Heart right ventricle (tissue), 16 donors: Measurements from ENCODE around the gene ZNF658. TPM values are rescaled to one million over a fixed set of nuclear protein-coding genes. Genes with fewer than 3 reads are reported as not detected.
"Not testable (repeated sequence)": the region's sequence is repeated elsewhere in the genome, so short reads cannot be mapped to it uniquely, and the experiment has no call there.

ENCODE experiments used
- ATAC-seq, 8 donors: fragments of 200-7000 bp; cut with Tn5 transposase; one replicate each; pipeline ENCODE4 v1.9.1; 2020; ENCODE audit warnings: mild to moderate bottlenecking in 8 of 8, moderate library complexity in 8 of 8, moderate number of reproducible peaks in 1 of 8
- DNase-seq, 2 donors: peaks; one replicate each; pipeline ENCODE4 v3.0.0-alpha.2; 2020
- H3K27ac ChIP-seq, 10 donors: fragments of 200-600 bp; sonication (generic) in 2 of 10; one replicate each; pipeline versions ENCODE4 v1.5.0 to v1.8.0; 2020 to 2022; ENCODE audit warnings: mild to moderate bottlenecking in 3 of 10
- H3K27me3 ChIP-seq, 7 donors: fragments of 200-600 bp; one replicate each; pipeline ENCODE4 v1.8.0; 2021 to 2022; ENCODE audit warnings: mild to moderate bottlenecking in 2 of 7
- H3K36me3 ChIP-seq, 9 donors: fragments of 200-600 bp; sonication (generic) in 1 of 9; one replicate each; pipeline versions ENCODE4 v1.5.0 to v1.8.0; 2020 to 2022; ENCODE audit warnings: mild to moderate bottlenecking in 2 of 9
- H3K4me1 ChIP-seq, 9 donors: fragments of 200-600 bp; sonication (generic) in 1 of 9; one replicate each; pipeline versions ENCODE4 v1.5.0 to v1.8.0; 2020 to 2022; ENCODE audit warnings: mild to moderate bottlenecking in 4 of 9
- H3K4me3 ChIP-seq, 10 donors: fragments of 200-600 bp; sonication (generic) in 2 of 10; one replicate each; pipeline versions ENCODE4 v1.5.0 to v1.8.0; 2020 to 2022; ENCODE audit warnings: mild to moderate bottlenecking in 7 of 10, moderate library complexity in 2 of 10
- H3K9me3 ChIP-seq, 11 donors: fragments of 200-600 bp in 10 of 11; sonication (generic) in 2 of 11; one replicate each; pipeline versions ENCODE4 v1.5.0 to v1.8.0; 2013 to 2022; ENCODE audit warnings: mild to moderate bottlenecking in 2 of 11, control low read depth in 1 of 11, moderate library complexity in 1 of 11
- WGBS, 2 donors: extraction: QIAGEN DNeasy Blood & Tissue Kit; methylation state at CpG; one replicate each; pipeline ENCODE4 v1.1.7; 2013; ENCODE audit warnings: inconsistent platforms in 1 of 2; 5-methylcytosine and 5-hydroxymethylcytosine counted together
- intact Hi-C, 10 donors: fragments of 100-400 bp; cut with DNase I; formaldehyde crosslinking; loops; one replicate each; pipeline versions ENCODE4 v1.11.1 to v1.14.2; 2022
- long read RNA-seq, 3 donors: library from polyadenylated mRNA; unstranded; transcript quantifications; one replicate each; pipeline ENCODE4 v2.0.0, GENCODE V29; 2020 to 2021
- polyA plus RNA-seq, 2 donors: library from polyadenylated mRNA; stranded (reverse); fragments of 200-250 nt; gene quantifications; one replicate each; pipeline ENCODE4 v1.2.3, GENCODE V29; 2013
- total RNA-seq, 10 donors: library from RNA; stranded (reverse); fragmentation: NEBNext Ultra II Directional in 3 of 10; extraction: Animal tissue kit (Norgen Biotek cat#: 25700) in 3 of 10; gene quantifications; one replicate each; pipeline versions ENCODE4 v1.2.1 to v1.2.4, GENCODE V29; 2021 to 2023
- donor health status: Arrhythmogenic right ventricular cardiomyopathy.
- donor health status: ischemic (EF 13 %, LVEDD 7.1; RV severe dilation, severe dysfunction).
- donor health status: healthy with polysubstance abuse.
- donor health status: DM: no; HTN: yes; CAD: no.
- donor health status: DM: no; HTN: no; CAD: no.
- donor health status: ischemic (EF 25% LVEDD 6.9; RV normal size, moderate dysfunction).
- donor health status: ischemic (EF 25% LVEDD 5.7; RV mildly dilated, moderate dysfunction).
- donor health status: healthy.
- donor health status: DM: yes; HTN: yes; CAD: no.
- donor health status: Ischemic cardiomyopathy.
- donor health status: ischemic (EF 35%, LVEDD 5.7; RV mildly dilated, moderate dysfunction).
- donor health status: nonischemic (EF 11% LVEDD 7.7; RV severe dilation, severe dysfunction).
- donor health status: DM: yes; HTN: yes; CAD: no.
- donor health status: PGD.
- donor health status: ischemic (EF 29% LVEDD 5.4; RV normal size, mild dysfunction).
- donor health status: nonischemic (EF 23%, LVEDD 6.1; RV moderate dilation, normal function).

The ZNF658 gene
- total RNA-seq (10 to 100 TPM in 2 of 10 donors, 1 to 10 TPM in 8; 4.3 to 12.2 (median 7.2) TPM), polyA plus RNA-seq (1 to 10 TPM; 1.1 to 3.3 TPM)
- long read RNA-seq, donor 1, full-length matches to known transcripts = 1 of 6 reads
- long read RNA-seq, donor 1, partial matches to known transcripts = 1 of 6 reads
- long read RNA-seq, donor 1, other reads (novel, unspliced or antisense) = 4 of 6 reads
- long read RNA-seq, donor 2, full-length matches to known transcripts = 9 of 10 reads
- long read RNA-seq, donor 2, partial matches to known transcripts = 0 of 10 reads
- long read RNA-seq, donor 2, other reads (novel, unspliced or antisense) = 1 of 10 reads
- long read RNA-seq, donor 3, full-length matches to known transcripts = 14 of 21 reads
- long read RNA-seq, donor 3, partial matches to known transcripts = 0 of 21 reads
- long read RNA-seq, donor 3, other reads (novel, unspliced or antisense) = 7 of 21 reads

GRCh38 chr9:66900490-66901131 lies at the start of gene ZNF658:
Gene ZNF658, plus strand, starts transcription at chr9:66900725. Its CDS starts 2,837 bp downstream, at chr9:66903562.
- H3K4me1 ChIP-seq, H3K36me3 ChIP-seq, intact Hi-C loops, H3K9me3 ChIP-seq, H3K27me3 ChIP-seq: not testable (repeated sequence)
- 0 to 1% methylated on average over 38 to 43 of the region's 46 CpGs for WGBS, 2 donors
- peak; percentile 99 to 100 (median 100) for ATAC-seq
- peak within 1 kb of the TSS; percentile 14 to 67 (median 64) for H3K4me3 ChIP-seq
- peak; percentile 86 to 90 for DNase-seq
- peak within 1 kb of the TSS in 9 of 10 donors; percentile 71 to 84 (median 77) for H3K27ac ChIP-seq

- ATAC-seq, DNase-seq, intact Hi-C loops, H3K4me1 ChIP-seq, H3K27me3 ChIP-seq, H3K4me3 ChIP-seq, H3K27ac ChIP-seq, H3K36me3 ChIP-seq, H3K9me3 ChIP-seq: not testable (repeated sequence)
- WGBS, 2 donors = no CpG with 5 or more reads among the region's 4 CpGs
Measured at GRCh38 chr9:66861732-66862131, 38.8 kb upstream of the ZNF658 start.

- H3K4me1 ChIP-seq, DNase-seq, H3K36me3 ChIP-seq, intact Hi-C loops, H3K4me3 ChIP-seq, H3K27ac ChIP-seq, H3K9me3 ChIP-seq, ATAC-seq, H3K27me3 ChIP-seq: not testable (repeated sequence)
- 70 to 76% methylated on average over 2 of the region's 3 CpGs for WGBS, 2 donors
Measured at GRCh38 chr9:66868660-66869059, 31.9 kb upstream of the ZNF658 start.

- not testable (repeated sequence) for DNase-seq, ATAC-seq
- WGBS, 2 donors = 56 to 70% methylated on average over 3 of the region's 3 CpGs
Measured at GRCh38 chr9:66880605-66881004, 19.9 kb upstream of the ZNF658 start.

DNA sequence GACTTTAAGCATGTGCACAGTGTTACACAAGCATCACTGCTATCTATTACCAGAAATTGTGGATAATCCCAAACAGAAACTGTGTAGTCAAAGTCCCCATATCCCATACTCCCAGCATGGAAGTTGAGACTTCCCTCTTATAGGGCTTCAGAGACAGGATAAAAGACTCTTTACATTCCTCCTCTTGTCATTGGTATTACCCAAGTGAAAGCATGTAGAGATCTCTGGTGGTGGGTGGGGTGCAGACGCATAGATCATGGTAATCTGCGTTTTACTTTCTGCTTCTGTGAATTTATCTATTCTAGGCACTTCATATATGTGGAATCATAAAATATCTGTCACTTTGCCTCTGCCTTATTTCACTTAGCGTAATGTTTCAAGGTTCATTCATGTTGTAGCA lies 18.7 kb upstream of the ZNF658 start:
- H3K4me1 ChIP-seq, H3K9me3 ChIP-seq, DNase-seq, ATAC-seq, intact Hi-C loops, H3K36me3 ChIP-seq, H3K27ac ChIP-seq, H3K27me3 ChIP-seq, H3K4me3 ChIP-seq: not testable (repeated sequence)
- 88 to 94% methylated on average over 2 to 3 of the region's 3 CpGs for WGBS, 2 donors

More at GRCh38 chr9:66880605-66881004, 19.9 kb upstream of the ZNF658 start:
- H3K27me3 ChIP-seq, H3K36me3 ChIP-seq, intact Hi-C loops, H3K9me3 ChIP-seq, H3K27ac ChIP-seq, H3K4me3 ChIP-seq, H3K4me1 ChIP-seq: not testable (repeated sequence)

GRCh38 chr9:66890334-66890733 lies 10.2 kb upstream of the ZNF658 start:
- H3K4me3 ChIP-seq, H3K4me1 ChIP-seq, ATAC-seq, H3K9me3 ChIP-seq, H3K27ac ChIP-seq, intact Hi-C loops, DNase-seq, H3K36me3 ChIP-seq, H3K27me3 ChIP-seq: not testable (repeated sequence)
- WGBS, 2 donors = 91% methylated on average over 1 of the region's 1 CpG; no CpG with 5 or more reads in 1 of the 2 donors

DNA sequence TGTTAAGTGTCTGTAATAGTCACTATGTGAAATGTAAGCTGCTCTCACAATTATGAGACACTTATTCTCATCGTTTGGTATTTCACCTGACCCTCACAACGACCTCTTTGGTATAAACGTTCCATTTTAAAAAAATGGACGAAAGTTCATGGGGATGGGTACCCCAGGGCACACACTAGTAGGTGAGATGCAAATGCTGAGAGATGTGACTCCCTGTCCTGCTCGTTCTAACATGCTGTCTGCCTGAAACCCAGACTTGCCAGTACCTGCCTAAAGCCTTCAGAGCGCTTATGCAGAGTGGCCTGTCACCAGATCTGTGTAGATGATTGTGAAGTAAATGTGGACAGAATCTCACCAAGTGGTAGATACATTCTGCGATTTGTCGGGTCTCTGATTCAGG lies 616 bp downstream of the ZNF658 start:
- 12 to 15% methylated on average over 6 of the region's 8 CpGs for WGBS, 2 donors
- H3K4me1 ChIP-seq, H3K36me3 ChIP-seq, intact Hi-C loops, H3K9me3 ChIP-seq, DNase-seq, H3K27me3 ChIP-seq: not testable (repeated sequence)
- H3K27ac ChIP-seq = peak overlapping the region in 9 of 10 donors; percentile 71 to 84 (median 77)
- peak in 4 of 8 donors; percentile 15 to 46 (median 34) for ATAC-seq
- peak overlapping the region; percentile 14 to 67 (median 64) for H3K4me3 ChIP-seq

GRCh38 chr9:66909560-66909959 lies 9.0 kb downstream of the ZNF658 start:
- H3K4me1 ChIP-seq, ATAC-seq, DNase-seq, intact Hi-C loops, H3K27ac ChIP-seq, H3K27me3 ChIP-seq, H3K4me3 ChIP-seq: not testable (repeated sequence)
- 99 to 100% methylated on average over 2 of the region's 2 CpGs for WGBS, 2 donors
- peaks cover 0 to 17% (median 0%) of the 10 kb centered on the region in 11 donors for H3K9me3 ChIP-seq
- peaks cover 0 to 28% (median 10%) of the 10 kb centered on the region in 9 donors for H3K36me3 ChIP-seq

- 97 to 98% methylated on average over 3 of the region's 4 CpGs for WGBS, 2 donors
- ATAC-seq, intact Hi-C loops, H3K27me3 ChIP-seq, H3K4me1 ChIP-seq, DNase-seq, H3K27ac ChIP-seq, H3K4me3 ChIP-seq: not testable (repeated sequence)
- peaks cover 0 to 20% (median 8%) of the 10 kb centered on the region in 9 donors for H3K36me3 ChIP-seq
- H3K9me3 ChIP-seq = peaks cover 0 to 49% (median 0%) of the 10 kb centered on the region in 11 donors
Measured at GRCh38 chr9:66920072-66920471, 19.5 kb downstream of the ZNF658 start.

DNA sequence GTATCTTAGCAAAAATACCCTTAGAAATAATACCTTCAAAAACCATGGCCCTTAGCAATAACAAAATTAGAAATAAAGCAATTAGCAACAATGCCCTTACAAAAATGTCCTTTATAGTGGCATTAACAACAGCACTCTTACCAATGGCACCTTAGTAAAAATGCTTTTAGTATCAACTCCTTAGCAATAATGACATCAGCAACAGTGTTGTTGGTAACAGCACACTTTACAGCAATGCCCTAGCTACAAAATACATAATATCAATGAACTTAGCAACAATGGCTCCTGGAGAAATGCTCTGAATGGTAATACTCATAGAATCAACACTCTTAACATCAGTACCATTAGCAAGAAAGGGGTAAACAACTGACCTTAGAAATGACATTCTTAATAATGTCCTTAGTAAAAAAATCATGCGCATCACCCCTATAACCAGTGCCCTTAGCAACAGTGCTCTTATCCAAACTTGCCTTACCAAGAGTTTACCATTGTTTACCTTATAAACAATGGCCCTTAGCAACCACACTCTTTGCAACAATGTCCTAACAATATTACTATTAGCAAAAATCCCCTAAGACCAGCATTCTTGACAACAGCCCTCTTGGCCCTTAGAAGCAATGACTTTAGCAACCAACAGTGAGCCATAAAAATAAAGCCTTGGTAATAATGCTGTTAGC lies 35.8 kb downstream of the ZNF658 start:
- H3K27me3 ChIP-seq, DNase-seq, H3K9me3 ChIP-seq, H3K27ac ChIP-seq, H3K4me1 ChIP-seq, intact Hi-C loops, H3K36me3 ChIP-seq, H3K4me3 ChIP-seq: not testable (repeated sequence)
- peak in 2 of 8 donors; percentile 61 to 65 for ATAC-seq
- WGBS, 2 donors = no CpG with 5 or more reads among the region's 1 CpG

- H3K27ac ChIP-seq = peak overlapping the region in 2 of 10 donors; percentile 27 to 44
- ATAC-seq = peak in 1 of 8 donors; percentile 16
- H3K27me3 ChIP-seq, intact Hi-C loops, H3K9me3 ChIP-seq, H3K4me1 ChIP-seq, H3K36me3 ChIP-seq, DNase-seq, H3K4me3 ChIP-seq: not testable (repeated sequence)
- 62 to 93% methylated on average over 3 of the region's 3 CpGs for WGBS, 2 donors
Measured at GRCh38 chr9:66937662-66938061, 37.1 kb downstream of the ZNF658 start.
